ENCODE data around the gene COL5A2.

- no peak for TF ChIP-seq POLR2AphosphoS5 (IDR thresholded peaks at IDR 0.05; ENCODE audit: low read depth, low read length)
- TF ChIP-seq POLR2A (IDR thresholded peaks at IDR 0.05; ENCODE audit: low read depth, low read length): no peak
- no peak for TF ChIP-seq TAF1 (IDR thresholded peaks at IDR 0.05; ENCODE audit: borderline replicate concordance, low read depth, low read length)
Observed at GRCh38 chr2:189086710-189087109, 92.9 kb downstream of the COL5A2 start.

Data from GM12892 (cell line).